GM21723 (cell line): ENCODE measurements around the gene LMLN.
"Not testable (repeated sequence)": the region's sequence is repeated elsewhere in the genome, so short reads cannot be mapped to it uniquely, and the experiment has no call there.

Experiments used
- ATAC-seq: cut with Tn5 transposase; IDR thresholded peaks from one replicate; pipeline ENCODE4 v1.9.1; 2021; ENCODE audit warnings: mild to moderate bottlenecking, moderate library complexity; ENCODE audit not compliant: unreplicated experiment

Gene LMLN

DNA sequence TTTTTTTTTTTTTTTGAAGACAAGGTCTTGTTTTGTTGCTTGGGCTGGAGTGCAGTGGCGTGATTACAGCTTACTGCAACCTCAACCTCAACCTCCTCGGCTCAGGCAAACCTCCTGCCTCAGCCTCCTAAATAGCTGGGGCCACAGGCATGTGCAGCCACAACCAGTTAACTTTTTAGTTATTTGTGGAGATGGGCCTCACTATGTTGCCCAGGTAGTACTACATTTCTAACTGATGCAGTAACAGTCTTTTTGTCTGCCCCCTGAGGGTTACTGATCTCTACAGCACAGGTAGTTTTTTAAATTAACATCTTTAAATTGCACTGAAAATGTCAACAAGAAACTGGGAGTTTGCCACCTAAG, 3.4 kb upstream of the LMLN start:
- ATAC-seq: no peak

DNA sequence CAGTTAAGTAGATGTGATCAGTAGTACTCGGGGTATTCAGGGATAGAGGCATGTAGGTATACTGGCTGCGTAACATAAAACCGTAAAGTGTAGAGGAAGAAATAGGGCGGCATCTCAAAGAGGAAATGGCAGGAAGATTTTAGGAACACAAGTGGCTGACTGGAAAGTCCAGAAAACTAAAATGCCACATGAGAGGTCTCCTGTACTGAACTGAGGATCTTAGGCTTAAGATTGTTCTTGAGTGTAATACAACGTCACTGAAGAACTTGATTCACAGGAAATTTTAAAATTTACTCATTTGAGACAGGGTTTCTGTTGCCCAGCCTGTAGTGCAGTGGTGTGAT, 2.3 kb upstream of the LMLN start:
- ATAC-seq: no peak

DNA sequence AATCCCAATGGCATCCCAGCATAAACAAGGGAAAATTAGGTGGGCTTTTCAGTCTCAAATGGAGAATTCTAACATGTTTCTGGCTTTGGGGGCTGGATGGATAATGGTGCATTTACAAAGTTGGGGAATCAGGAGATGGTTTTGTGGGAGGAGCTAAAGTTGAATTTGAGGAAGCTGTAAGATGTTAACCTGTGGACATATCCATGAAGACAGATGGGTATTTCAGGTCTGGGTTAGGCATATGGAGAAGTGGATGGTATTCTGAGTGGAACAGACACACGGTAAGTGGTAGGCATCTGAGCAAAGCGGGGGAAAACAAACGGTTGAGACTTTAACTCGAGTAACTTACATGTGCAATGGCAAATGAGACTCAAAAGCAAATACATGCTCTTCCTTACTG, 1.7 kb upstream of the LMLN start:
- ATAC-seq: no peak

DNA sequence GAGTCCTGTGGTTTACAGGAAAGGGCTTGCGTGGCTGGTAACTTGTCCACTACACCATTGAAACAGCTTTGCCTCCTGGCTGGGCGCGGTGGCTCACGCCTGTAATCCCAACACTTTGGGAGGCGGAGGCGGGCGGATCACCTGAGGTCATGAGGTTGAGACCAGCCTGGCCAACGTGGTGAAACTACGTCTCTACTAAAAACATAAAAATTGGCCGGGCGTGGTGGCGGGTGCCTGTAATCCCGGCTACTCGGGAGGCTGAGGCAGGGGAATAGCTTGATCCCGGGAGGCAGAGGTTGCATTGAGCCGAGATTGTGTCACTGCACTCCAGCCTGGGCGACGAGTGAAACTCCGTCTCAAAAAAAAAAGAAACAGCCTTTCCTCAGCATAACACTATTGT, 1.2 kb upstream of the LMLN start:
- not testable (repeated sequence) for ATAC-seq

DNA sequence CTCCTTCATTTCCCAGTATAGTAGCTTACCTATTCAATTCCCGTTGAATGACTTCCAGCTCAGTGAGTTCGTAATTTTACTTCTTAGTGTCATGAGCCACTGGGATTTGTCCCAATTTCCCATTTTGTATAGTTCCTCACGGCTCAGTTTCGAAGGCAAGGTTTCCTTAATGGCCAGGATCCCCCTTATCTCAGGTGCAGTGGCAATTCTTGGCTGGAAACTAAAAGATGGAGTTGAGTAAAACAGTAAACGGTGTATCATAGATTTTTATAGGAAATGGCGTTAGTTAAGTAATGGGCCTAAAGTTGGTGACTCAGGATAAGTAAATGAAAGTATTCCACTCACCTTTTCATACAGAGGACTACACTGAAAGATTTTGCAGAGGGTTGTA, 522 bp upstream of the LMLN start:
- ATAC-seq: no peak

GRCh38 chr3:197960694-197961581, 921 bp downstream of the LMLN start:
- no peak for ATAC-seq

DNA sequence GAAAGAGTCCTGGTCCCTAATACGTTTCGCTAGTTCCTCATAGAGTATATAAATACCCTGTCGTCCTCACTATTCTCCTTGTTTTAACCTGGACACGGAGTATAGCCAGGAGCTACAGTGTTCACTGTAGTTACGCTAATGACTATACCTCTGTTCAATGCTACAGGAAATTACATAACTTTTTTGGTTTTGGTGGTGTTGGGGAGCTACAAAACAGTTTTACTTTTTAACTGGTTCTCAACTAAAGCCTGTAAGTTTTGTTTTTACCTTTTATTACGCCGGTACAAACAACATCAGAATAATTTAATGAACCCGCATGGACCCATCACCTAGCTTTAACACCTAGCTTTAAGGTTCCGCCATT, 1.5 kb downstream of the LMLN start:
- no peak for ATAC-seq

- no peak for ATAC-seq
Measured at GRCh38 chr3:197963019-197963637, 3.1 kb downstream of the LMLN start.

DNA sequence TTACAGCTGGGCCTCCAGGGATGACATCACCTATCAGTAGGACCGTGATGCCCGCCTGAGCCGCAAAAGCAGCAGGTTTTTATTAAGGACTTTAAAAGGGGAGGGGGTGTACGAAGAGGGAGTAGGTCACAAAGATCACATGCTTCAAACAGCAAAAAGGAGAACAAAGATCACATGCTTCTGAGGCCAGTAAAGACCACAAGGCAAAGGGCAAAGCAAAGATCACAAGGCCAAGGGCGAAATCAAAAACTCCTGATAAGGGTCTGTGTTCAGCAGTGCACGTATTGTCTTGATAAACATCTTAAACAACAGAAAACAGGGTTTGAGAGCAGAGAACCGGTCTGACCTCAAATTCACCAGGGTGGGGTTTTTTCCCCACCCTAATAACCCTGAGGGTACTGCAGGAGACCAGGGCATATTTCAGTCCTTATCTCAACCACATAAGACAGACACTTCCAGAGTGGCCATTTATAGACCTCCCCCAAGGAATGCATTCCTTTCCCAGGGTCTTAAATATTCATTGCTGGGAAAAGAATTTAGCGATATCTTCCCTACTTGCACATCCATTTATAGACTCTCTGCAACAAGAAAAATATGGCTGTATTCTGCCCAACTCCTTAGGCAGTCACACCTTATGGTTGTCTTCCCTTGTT, 7.4 kb downstream of the LMLN start:
- not testable (repeated sequence) for ATAC-seq

GRCh38 chr3:197970588-197970987, 10.6 kb downstream of the LMLN start:
- ATAC-seq: no peak

DNA sequence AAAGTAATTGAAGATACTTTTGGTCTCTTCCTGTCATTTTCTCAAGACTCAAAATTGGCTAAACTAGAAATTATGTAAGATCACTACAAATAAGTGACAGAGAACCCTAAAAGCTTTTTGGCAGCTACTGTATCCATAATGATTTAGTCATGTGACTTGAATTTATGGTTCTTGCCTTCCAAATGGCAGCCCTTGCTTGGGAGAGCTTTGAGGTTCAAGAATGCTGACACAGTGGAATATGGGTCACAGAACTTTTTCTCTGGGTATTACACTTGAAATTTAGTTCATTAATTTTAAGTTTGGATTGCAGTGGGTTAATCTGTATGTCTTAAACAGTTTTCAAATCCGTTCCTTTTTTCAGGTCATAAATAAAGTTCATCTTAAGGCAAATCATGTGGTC, 14.0 kb downstream of the LMLN start:
- no peak for ATAC-seq

DNA sequence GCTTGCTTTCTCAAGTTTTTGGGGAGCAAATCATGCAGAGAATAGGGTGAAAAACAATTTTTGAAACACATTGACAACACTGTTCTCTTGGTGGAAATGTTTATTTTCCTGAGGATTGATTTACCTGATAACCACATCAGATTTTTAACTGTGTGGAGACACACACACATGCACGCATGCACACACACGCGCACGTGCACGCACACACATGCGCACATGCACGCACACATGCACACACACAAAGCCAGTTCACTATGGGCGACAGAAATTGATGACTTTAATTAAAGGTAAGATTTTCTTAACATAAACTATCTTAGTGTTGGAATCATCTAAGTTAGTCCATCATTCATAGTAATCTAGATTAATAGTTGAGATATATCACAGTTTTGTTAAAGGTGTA, 15.3 kb downstream of the LMLN start:
- no peak for ATAC-seq

DNA sequence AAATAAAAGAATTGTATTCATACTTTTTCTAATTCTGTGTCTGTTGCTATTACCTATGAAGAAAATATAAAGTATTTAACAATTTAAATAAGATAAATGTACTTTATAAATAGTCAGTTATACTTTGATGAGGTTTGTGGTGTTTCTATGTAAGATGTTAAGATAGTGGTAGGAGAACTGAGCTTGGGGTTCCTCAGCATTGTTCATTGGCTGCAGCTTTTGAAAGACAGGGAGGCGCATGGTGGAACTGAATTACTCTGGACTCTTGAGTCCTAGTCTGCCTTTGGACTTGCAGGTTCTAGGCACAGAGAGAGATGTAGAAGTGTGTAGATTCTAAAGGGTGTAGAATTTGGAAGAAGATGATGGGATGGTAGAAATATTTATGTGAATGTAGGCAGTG, 23.1 kb downstream of the LMLN start:
- no peak for ATAC-seq

DNA sequence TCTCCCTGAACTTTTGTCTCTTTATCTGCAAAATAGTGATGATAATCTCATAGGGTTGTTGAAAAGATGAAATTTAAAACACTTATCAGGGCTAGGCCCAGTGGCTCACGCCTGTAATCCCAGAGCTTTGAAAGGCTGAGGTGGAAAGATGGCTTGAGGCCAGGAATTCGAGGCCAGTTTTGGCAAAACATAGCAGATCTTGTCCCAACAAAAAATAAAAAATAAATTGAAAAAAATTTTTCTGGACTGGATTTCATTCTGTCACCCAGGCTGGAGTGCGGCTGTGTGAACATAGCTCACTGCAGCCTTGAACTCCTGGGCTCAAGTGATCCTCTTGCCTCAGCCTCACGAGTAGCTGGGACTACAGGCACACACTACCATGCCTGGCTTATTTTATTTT, 29.6 kb downstream of the LMLN start:
- no peak for ATAC-seq

GRCh38 chr3:197994736-197995135, 34.7 kb downstream of the LMLN start:
- ATAC-seq: no peak

- ATAC-seq: no peak
Measured at GRCh38 chr3:197996855-197997254, 36.8 kb downstream of the LMLN start.

GRCh38 chr3:197997936-197998335, 37.9 kb downstream of the LMLN start:
- no peak for ATAC-seq

GRCh38 chr3:198017090-198017489, 57.1 kb downstream of the LMLN start:
- ATAC-seq: no peak

GRCh38 chr3:198018416-198018815, 58.4 kb downstream of the LMLN start:
- ATAC-seq: no peak

GRCh38 chr3:198019115-198019514, 59.1 kb downstream of the LMLN start:
- ATAC-seq: no peak

- no peak for ATAC-seq
Measured at GRCh38 chr3:198021320-198021719, 61.3 kb downstream of the LMLN start.

DNA sequence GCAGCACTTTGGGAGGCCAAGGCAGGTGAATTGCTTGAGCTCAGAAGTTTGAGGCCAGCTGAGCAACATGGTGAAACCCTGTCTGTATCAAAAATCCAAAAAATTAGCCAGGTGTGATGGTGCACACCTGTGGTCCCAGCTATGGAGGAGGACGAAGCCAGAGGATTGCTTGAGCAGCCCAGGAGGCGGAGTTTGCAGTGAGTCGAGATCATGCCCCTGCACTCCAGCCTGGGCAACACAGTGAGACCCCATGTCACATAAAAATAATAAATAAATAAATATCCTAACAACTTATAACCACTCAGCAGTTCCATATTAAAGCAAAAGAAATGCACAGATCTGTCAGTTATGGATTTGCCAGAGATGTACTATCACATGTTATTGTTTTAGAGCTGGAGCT, 62.6 kb downstream of the LMLN start:
- ATAC-seq: no peak
